ENCODE results near the gene MCF2L.

Gene MCF2L

GRCh38 chr13:112962911-112963625 is 5.9 kb upstream of the MCF2L start:
- no peak for DNase-seq (ENCODE audit: low spot score)

- DNase-seq (ENCODE audit: low spot score), result no peak
These were observed 5.4 kb upstream of the MCF2L start for GRCh38 chr13:112963641-112964040.

- no peak for DNase-seq (ENCODE audit: low spot score)
These were observed 4.0 kb upstream of the MCF2L start for GRCh38 chr13:112964971-112965492.

GRCh38 chr13:112965573-112966115 is 3.4 kb upstream of the MCF2L start:
- DNase-seq (ENCODE audit: low spot score), result no peak

GRCh38 chr13:112966776-112967175 is 2.2 kb upstream of the MCF2L start:
- no peak for DNase-seq (ENCODE audit: low spot score)

GRCh38 chr13:112967686-112968379 is 1.2 kb upstream of the MCF2L start:
- no peak for DNase-seq (ENCODE audit: low spot score)

GRCh38 chr13:112968380-112968909 is 569 bp upstream of the MCF2L start:
- DNase-seq (ENCODE audit: low spot score), result no peak

- DNase-seq (ENCODE audit: low spot score), result no peak
These were observed 801 bp downstream of the MCF2L start for GRCh38 chr13:112969692-112970338.

GRCh38 chr13:112970552-112971287 is 1.7 kb downstream of the MCF2L start:
- DNase-seq (ENCODE audit: low spot score), result no peak

- DNase-seq (ENCODE audit: low spot score), result no peak
These were observed 2.3 kb downstream of the MCF2L start for GRCh38 chr13:112971288-112971643.

GRCh38 chr13:112972258-112972657 is 3.2 kb downstream of the MCF2L start:
- no peak for DNase-seq (ENCODE audit: low spot score)

GRCh38 chr13:112972867-112973576 is 4.0 kb downstream of the MCF2L start:
- no peak for DNase-seq (ENCODE audit: low spot score)

GRCh38 chr13:112973577-112973951 is 4.5 kb downstream of the MCF2L start:
- DNase-seq (ENCODE audit: low spot score), result no peak

- DNase-seq (ENCODE audit: low spot score), result no peak
These were observed 5.1 kb downstream of the MCF2L start for GRCh38 chr13:112974125-112974524.

- no peak for DNase-seq (ENCODE audit: low spot score)
These were observed 5.7 kb downstream of the MCF2L start for GRCh38 chr13:112974671-112975070.

GRCh38 chr13:112975401-112975939 is 6.5 kb downstream of the MCF2L start:
- no peak for DNase-seq (ENCODE audit: low spot score)

- no peak for DNase-seq (ENCODE audit: low spot score)
These were observed 7.5 kb downstream of the MCF2L start for GRCh38 chr13:112976526-112976925.

- no peak for DNase-seq (ENCODE audit: low spot score)
These were observed 8.1 kb downstream of the MCF2L start for GRCh38 chr13:112977091-112977490.

GRCh38 chr13:112977525-112977924 is 8.5 kb downstream of the MCF2L start:
- no peak for DNase-seq (ENCODE audit: low spot score)

- DNase-seq (ENCODE audit: low spot score), result no peak
These were observed 9.8 kb downstream of the MCF2L start for GRCh38 chr13:112978561-112979405.
